Measurements from ENCODE around the gene TINAGL1.

Gene TINAGL1

DNA sequence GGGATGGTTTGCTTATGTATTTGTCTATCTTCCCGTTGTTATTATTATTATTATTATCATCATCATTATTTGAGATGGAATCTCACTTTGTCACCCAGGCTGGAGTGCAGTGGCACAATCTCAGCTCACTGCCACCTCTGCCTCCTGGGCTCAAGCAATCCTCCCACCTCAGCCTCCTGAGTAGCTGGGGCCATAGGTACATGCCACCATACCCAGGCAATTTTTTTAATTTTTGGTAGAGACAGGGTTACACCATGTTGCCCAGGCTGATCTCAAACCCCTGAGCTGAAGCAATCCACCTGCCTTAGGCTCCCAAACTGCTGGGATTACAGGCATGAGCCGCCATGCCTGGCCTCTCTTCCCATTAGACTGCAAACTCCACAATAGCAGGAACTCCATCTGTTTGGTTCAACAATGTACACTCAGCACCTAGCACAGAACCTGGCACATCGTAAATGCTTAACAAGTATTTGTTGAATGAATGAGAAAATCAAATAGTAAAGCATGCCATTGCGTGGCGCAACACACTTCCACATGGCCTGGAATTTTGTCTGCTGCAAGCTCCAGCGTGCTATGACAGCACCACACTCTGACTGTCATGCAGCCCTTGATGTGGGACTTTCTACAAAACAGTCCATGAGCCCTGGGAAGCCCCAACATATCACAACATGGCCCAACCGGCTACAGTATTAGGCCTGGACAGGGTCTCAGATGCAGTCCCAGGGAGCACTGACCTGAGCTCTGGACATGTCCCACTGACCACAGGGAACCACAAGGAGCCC lies 3.8 kb upstream of the TINAGL1 start:
- Histone ChIP-seq H3K4me1 (no peaks in the 10 kb centered on the region), H3K9me3 (no peaks in the 10 kb centered on the region), H3K4me3 (no peak overlapping the region), H3K27me3 (ENCODE audit: low read depth) (no peaks in the 10 kb centered on the region), H3K36me3 (replicated peaks) (no peaks in the 10 kb centered on the region)
- no peak for DNase-seq (ENCODE audit: low spot score in 2 of 2)
- in situ Hi-C loops (cut with MboI; ENCODE audit: low sequenced_read_pairs), result no loop called here

DNA sequence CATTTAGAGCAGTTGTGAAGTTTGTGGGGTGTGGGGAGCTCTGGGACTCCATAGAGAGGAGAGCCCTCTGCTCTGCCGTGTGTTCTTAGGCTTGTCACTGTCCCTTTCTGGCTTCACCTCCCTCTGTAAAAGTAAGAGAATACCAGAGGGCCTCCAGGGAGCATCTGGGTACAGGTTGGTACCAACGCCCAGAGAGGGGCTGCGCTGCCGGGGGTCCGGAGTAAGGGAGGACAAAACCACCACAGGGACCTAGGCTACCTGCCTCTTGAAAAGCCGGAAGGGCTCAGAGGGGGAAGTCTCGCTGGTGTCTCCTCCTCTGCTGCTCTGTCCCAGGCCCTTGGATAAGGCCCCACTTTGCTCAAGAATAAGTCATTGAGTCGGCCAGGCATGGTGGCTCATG lies 3.1 kb upstream of the TINAGL1 start:
- Histone ChIP-seq H3K36me3 (replicated peaks) (no peaks in the 10 kb centered on the region), H3K9me3 (no peaks in the 10 kb centered on the region), H3K4me1 (no peaks in the 10 kb centered on the region), H3K27me3 (ENCODE audit: low read depth) (no peaks in the 10 kb centered on the region), H3K4me3 (no peak overlapping the region)
- no peak for DNase-seq (ENCODE audit: low spot score in 2 of 2)
- in situ Hi-C loops (cut with MboI; ENCODE audit: low sequenced_read_pairs), result no loop called here

DNA sequence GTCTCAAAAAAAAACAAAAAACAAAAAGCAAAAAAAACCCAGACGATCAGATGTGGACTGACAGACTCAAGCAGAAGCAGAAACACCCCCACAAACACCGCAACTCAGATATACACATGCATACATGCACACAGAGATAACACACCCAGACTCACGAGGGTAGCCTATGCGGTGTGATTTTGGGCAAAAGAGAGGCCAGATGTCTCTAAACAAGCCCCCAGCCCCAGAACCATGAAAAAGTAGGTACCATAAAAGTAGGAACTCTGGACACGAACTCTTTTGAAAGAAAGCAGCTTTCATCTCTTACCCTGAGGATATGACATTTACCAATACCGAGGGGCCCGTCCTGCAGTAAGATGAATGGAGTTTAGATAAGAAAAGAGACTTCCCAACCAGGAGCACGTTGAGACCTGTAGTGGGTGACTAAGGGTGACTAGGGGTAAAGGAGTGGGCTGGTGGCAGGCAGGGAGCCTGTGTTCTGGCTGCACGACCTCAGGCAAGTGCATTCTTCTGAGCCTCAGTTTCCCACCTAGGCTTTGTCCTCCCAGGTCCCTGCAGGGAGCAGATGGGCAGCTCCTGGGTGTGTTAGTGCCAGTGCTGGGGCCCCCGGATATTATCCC lies 1.5 kb upstream of the TINAGL1 start:
- Histone ChIP-seq H3K36me3 (replicated peaks) (no peaks in the 10 kb centered on the region), H3K4me3 (no peak overlapping the region), H3K9me3 (no peaks in the 10 kb centered on the region), H3K27me3 (ENCODE audit: low read depth) (no peaks in the 10 kb centered on the region), H3K4me1 (no peaks in the 10 kb centered on the region)
- in situ Hi-C loops (cut with MboI; ENCODE audit: low sequenced_read_pairs), result no loop called here
- DNase-seq (ENCODE audit: low spot score in 2 of 2), result no peak

DNA sequence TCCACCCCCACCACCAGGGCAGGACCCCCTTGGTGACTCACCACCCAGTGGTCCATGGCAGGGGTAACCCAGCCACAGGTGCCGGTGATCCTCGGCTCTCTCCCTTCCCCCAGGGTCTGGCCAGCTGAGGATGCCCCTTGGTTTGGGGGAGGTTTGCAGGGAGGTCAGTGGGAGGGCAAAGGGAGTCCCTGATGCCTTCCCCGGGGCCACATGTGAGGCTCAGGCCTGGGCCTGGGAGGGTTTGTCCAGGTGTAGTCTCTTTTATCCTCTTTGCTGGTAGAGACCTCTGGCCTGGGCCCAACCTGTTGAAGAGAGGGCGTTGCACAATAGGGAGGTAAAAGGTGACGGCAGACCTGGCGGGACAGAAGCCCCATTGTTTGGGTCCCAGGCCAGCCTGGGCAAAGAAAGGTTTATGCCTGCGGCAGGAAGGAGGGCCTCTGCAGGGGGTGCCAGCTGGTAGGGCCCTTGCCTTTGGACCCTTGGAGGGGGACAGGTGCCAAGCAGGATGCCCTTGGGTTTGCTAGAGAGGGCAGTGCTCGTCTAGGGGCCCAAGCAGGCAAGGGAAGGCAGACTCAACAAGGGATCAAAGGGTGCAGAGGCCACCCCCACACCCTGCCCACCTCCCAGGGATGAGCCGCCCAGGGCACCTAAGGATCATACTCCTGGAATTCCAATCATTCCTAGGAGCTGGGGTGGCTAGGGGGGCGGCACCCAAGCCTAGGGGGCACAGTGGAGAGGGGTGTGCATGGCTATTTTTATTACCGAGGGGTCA lies 760 bp upstream of the TINAGL1 start:
- in situ Hi-C loops (cut with MboI; ENCODE audit: low sequenced_read_pairs), result no loop called here
- Histone ChIP-seq H3K9me3 (no peaks in the 10 kb centered on the region), H3K36me3 (replicated peaks) (no peaks in the 10 kb centered on the region), H3K27me3 (ENCODE audit: low read depth) (no peaks in the 10 kb centered on the region), H3K4me3 (no peak overlapping the region), H3K4me1 (no peaks in the 10 kb centered on the region)
- no peak for DNase-seq (ENCODE audit: low spot score in 2 of 2)

DNA sequence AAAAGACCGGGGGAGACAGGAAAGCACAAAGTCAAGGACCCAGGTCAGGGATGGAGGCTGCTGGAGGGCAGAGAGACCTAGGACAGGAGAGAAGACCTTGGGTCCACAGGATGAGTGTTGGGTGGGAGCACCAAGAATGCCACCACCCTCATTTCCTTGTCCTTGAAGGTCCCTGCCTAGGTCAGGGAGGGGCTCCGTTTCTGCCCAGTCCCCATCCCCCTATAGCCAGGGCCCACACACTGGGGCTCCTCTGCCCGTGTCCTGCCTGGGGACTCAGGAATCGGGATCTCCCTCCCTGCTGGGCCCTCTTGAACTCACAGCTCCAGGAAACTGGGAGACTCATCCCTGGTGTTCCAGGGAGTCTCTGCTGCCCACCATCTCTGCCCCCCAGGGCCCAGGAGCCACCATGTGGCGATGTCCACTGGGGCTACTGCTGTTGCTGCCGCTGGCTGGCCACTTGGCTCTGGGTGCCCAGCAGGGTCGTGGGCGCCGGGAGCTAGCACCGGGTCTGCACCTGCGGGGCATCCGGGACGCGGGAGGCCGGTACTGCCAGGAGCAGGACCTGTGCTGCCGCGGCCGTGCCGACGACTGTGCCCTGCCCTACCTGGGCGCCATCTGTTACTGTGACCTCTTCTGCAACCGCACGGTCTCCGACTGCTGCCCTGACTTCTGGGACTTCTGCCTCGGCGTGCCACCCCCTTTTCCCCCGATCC lies 584 bp downstream of the TINAGL1 start:
- H3K4me3 ChIP-seq, result no peak overlapping the region
- in situ Hi-C loops (cut with MboI; ENCODE audit: low sequenced_read_pairs), result no loop called here
- no peaks in the 10 kb centered on the region for H3K4me1 ChIP-seq
- DNase-seq (ENCODE audit: low spot score in 2 of 2), result no peak
- H3K27me3 ChIP-seq (ENCODE audit: low read depth), result no peaks in the 10 kb centered on the region
- H3K36me3 ChIP-seq (replicated peaks), result no peaks in the 10 kb centered on the region
- no peaks in the 10 kb centered on the region for H3K9me3 ChIP-seq

DNA sequence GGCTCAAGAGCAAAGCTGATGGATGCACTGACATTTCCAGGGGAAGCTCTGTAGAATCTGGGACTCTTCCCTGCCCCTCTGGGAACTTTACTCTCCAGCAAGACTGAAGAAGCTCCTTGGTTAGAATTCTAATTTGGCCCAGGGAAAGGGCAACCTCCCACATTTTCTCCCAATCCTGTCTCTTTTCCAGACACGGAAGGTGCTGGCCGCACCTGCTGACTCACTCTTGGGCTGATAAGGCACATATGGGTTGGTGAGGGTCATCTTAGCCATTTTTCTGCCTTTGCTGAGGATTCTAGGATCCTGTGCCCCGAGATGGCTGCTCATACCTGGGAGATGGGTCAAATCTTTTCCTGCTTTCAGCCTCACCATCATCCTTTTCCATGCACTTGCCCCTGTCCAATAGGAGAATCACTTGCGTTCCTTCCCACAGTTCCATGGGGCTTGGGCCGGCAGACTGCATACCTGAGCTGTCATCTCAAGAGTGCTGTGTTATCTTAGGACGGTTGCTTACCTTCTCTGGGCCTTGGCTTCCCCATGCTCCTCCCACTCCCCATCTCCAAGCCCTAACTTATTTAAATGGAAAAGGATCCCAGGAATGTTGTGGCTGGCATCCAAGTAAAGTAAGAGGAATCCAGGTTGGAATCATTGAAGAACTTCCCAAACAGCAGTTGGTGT lies 1.3 kb downstream of the TINAGL1 start:
- Histone ChIP-seq H3K36me3 (replicated peaks) (no peaks in the 10 kb centered on the region), H3K27me3 (ENCODE audit: low read depth) (no peaks in the 10 kb centered on the region), H3K4me1 (no peaks in the 10 kb centered on the region), H3K4me3 (no peak overlapping the region), H3K9me3 (no peaks in the 10 kb centered on the region)
- DNase-seq (ENCODE audit: low spot score in 2 of 2), result no peak
- in situ Hi-C loops (cut with MboI; ENCODE audit: low sequenced_read_pairs), result no loop called here

DNA sequence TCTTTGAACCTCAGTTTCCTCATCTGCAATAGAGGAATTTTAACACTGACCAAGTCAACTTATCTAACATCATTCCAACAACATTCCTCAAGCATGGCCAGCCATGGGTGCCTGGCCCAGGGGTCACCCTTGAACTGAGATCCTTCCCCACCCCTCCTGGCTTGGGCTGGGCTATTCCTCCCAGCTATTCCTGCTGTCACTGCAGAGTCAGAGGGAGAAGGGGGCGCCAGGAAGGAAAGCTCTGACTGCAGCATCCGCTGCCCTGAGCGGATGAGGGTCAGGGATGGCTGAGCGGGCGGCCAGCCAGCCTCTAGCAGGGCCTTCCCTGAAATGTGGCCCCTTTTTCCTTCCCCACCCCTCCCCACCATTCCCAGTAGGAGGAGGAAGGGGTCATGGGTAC lies 3.1 kb downstream of the TINAGL1 start:
- in situ Hi-C loops (cut with MboI; ENCODE audit: low sequenced_read_pairs), result no loop called here
- DNase-seq (ENCODE audit: low spot score in 2 of 2), result no peak
- H3K4me3 ChIP-seq, result no peak overlapping the region
- H3K9me3 ChIP-seq, result no peaks in the 10 kb centered on the region
- no peaks in the 10 kb centered on the region for H3K36me3 ChIP-seq (replicated peaks)
- H3K27me3 ChIP-seq (ENCODE audit: low read depth), result no peaks in the 10 kb centered on the region
- no peaks in the 10 kb centered on the region for H3K4me1 ChIP-seq

DNA sequence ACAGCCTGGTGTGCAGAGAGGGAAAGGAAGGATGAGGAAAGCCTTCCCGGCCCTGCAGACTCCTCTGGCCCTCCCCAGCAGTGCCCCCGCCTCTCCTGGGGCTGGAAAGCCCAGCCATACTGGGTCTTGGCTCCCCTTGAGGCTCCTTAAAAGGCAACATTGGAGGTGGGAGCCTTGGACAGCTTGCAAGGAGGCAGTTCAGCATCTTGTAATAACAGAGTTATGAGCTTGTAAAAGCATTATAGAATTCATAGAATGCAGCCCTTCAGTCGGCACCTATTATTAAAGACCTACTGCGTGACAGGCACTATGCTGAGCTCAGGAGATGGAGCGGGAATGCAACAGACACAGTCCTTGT lies 4.2 kb downstream of the TINAGL1 start:
- Histone ChIP-seq H3K4me3 (no peak overlapping the region), H3K27me3 (ENCODE audit: low read depth) (no peaks in the 10 kb centered on the region), H3K4me1 (no peaks in the 10 kb centered on the region), H3K36me3 (replicated peaks) (no peaks in the 10 kb centered on the region), H3K9me3 (no peaks in the 10 kb centered on the region)
- in situ Hi-C loops (cut with MboI; ENCODE audit: low sequenced_read_pairs), result no loop called here
- no peak for DNase-seq (ENCODE audit: low spot score in 2 of 2)

DNA sequence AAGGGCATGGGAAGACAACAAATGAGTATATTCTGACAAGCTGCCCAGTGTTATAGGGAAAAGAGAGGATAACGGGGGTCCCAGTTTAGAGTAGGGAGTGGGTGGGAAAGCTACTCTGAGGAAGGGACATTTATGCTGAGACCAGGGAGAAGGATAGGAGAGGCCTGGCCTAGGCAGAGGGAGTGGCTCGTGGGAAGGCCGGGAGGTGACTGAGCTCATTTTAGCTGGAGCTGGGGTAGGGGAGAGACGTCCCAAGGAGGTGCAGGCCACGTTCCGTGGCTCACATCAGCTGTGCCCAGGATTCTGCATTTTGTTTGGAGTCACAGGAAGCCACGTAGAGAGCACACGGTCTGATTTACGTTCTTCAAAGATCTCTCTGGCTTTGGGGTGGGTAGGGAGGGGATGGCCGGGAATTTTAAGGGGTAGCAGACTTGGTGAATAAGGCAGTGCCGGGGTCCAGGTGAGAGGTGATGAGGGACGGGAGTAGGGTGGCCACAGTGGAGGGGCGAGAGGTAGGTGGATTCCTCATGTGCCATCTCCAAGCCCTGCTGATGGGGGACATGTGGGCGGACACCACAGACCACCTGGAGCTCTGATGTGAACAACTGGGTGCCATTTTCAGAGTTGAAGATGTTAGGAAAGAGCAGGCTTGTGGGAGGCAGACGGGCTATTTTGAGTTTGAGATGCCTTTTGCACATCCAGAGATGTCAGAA lies 4.7 kb downstream of the TINAGL1 start:
- Histone ChIP-seq H3K9me3 (no peaks in the 10 kb centered on the region), H3K4me3 (no peak overlapping the region), H3K36me3 (replicated peaks) (no peaks in the 10 kb centered on the region), H3K27me3 (ENCODE audit: low read depth) (no peaks in the 10 kb centered on the region), H3K4me1 (no peaks in the 10 kb centered on the region)
- in situ Hi-C loops (cut with MboI; ENCODE audit: low sequenced_read_pairs), result no loop called here
- no peak for DNase-seq (ENCODE audit: low spot score in 2 of 2)

DNA sequence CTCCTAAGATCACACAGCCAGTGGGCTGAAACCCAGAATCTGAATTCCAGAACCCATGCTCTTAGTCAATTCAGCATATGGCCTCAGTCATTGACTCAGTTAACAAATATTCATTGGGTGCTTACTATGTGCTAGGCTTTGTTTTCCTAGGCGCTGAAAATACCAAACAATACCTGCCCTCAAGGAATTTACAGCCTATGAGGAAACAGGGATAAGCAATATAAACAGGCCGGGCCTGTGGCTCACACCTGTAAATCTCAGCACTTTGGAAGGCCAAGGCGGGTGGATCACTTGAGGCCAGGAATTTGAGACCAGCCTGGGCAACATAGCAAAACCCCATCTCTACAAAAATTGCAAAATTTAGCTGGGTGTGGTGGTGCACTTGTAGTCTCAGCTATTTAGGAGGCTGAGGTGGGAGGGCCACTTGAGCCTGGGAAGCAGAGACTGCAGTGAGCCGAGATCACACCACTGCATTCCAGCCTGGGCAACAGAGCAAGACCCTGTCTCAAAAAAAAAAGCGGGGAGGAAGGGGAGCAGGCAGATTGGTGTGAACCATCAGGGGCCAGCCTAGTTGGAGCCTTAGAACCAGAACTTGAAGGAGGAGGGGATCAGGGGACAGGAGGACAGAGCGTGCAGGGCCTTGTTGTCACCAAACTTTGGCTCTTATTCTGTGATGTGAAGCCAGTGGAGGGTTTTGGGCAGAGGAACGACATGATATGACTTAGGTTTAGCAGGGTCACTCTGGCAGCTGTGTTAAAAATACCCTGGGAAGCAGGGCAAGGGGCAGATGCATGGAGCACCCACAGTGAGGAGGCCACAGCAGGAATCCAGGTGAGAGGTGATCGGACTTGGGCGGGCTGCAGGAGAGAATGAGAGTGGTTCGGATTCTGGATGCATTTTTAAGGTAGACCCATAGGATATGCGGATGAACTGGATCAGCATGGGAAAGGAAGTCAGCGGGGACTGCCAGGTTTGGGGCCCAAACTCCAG lies 5.8 kb downstream of the TINAGL1 start:
- Histone ChIP-seq H3K4me3 (no peak overlapping the region), H3K27me3 (ENCODE audit: low read depth) (no peaks in the 10 kb centered on the region), H3K4me1 (no peaks in the 10 kb centered on the region), H3K36me3 (replicated peaks) (no peaks in the 10 kb centered on the region), H3K9me3 (no peaks in the 10 kb centered on the region)
- in situ Hi-C loops (cut with MboI; ENCODE audit: low sequenced_read_pairs), result no loop called here
- DNase-seq (ENCODE audit: low spot score in 2 of 2), result no peak

DNA sequence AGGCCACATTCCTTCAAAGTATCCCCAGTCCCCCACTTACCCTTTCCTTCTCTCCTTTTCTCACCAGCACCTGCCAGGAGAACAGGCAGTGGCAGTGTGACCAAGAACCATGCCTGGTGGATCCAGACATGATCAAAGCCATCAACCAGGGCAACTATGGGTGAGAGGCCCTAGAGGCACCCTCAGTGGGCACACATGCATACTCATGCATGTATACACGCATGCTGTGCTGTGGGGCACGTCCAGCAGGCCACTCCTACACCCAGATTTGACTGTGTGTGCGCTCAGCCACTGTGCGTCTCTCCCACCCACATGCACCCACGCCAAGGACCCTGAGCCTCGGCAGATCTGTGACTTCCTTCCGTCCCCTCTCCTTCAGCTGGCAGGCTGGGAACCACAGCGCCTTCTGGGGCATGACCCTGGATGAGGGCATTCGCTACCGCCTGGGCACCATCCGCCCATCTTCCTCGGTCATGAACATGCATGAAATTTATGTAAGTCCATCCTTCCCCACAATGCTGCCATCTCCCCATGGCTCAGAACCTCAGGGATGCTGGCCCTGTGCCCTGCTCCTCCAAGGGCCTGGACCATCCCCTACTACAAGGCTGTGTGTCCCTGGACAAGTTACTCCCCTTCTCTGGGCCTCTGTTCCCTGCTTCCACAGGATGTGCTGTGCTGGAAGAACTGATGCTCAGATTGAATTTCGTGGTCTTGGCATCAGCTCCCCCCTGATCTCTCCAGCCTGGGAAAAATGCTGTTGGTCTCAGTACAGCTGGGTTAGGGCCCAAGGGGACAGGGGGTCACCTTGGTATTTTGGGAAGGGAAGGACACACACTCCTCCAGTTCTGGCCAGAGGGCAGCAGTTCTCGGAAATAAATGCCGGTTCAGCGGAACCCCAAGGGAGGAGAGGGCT lies 7.0 kb downstream of the TINAGL1 start:
- Histone ChIP-seq H3K4me3 (no peak overlapping the region), H3K27me3 (ENCODE audit: low read depth) (no peaks in the 10 kb centered on the region), H3K9me3 (no peaks in the 10 kb centered on the region), H3K4me1 (no peaks in the 10 kb centered on the region), H3K36me3 (replicated peaks) (no peaks in the 10 kb centered on the region)
- no peak for DNase-seq (ENCODE audit: low spot score in 2 of 2)
- in situ Hi-C loops (cut with MboI; ENCODE audit: low sequenced_read_pairs), result no loop called here
